GM12878 (cell line): Measurements from ENCODE around the gene S100A14.

Source experiments
- ATF3 ChIP-seq: IDR thresholded peaks from 2 replicates; pipeline ENCODE4 v1.6.1; 2011; ENCODE audit warnings: low read depth, mild to moderate bottlenecking, low read length, moderate library complexity, borderline replicate concordance; ENCODE audit errors: extremely low read depth
- BCL3 ChIP-seq: IDR thresholded peaks from 2 replicates; pipeline ENCODE4 v1.6.1; 2011; ENCODE audit warnings: borderline replicate concordance, low read depth, mild to moderate bottlenecking, moderate library complexity, low read length; ENCODE audit not compliant: insufficient read depth, poor library complexity, severe bottlenecking
- CEBPB ChIP-seq, 2 experiments: fragments of 150-350 bp in 1 of 2; IDR thresholded peaks; 2 replicates each; pipeline ENCODE4 v1.6.1; 2012 to 2014; ENCODE audit warnings: low read depth in 2 of 2, low read length in 2 of 2, borderline replicate concordance in 1 of 2, inconsistent platforms in 1 of 2
- EP300 ChIP-seq, 2 experiments: fragments of 150-350 bp in 1 of 2; IDR thresholded peaks; 2 replicates each; pipeline ENCODE4 v1.6.1; 2011 to 2012; ENCODE audit warnings: low read depth in 2 of 2, low read length in 2 of 2, borderline replicate concordance in 1 of 2, improper control_type of control experiment in 1 of 2, inconsistent platforms in 1 of 2; ENCODE audit not compliant: control insufficient read depth in 1 of 2
- ETV6 ChIP-seq, 2 experiments: fragments of 450-650 bp in 1 of 2; IDR thresholded peaks in 1 of 2; conservative IDR thresholded peaks in 1 of 2; 2 replicates each; pipeline ENCODE4 v1.6.1; 2014; ENCODE audit warnings: antibody characterized with exemption in 1 of 2, borderline replicate concordance in 1 of 2, low read depth in 1 of 2, mild to moderate bottlenecking in 1 of 2, moderate library complexity in 1 of 2
- EZH2 ChIP-seq: IDR thresholded peaks from 2 replicates; pipeline ENCODE4 v1.6.1; 2012; ENCODE audit warnings: low read depth, mild to moderate bottlenecking, control low read depth, inconsistent platforms, low read length, borderline replicate concordance; ENCODE audit not compliant: control insufficient read depth
- MAX ChIP-seq: IDR thresholded peaks from 2 replicates; pipeline ENCODE4 v1.6.1; 2012; ENCODE audit warnings: low read depth, low read length, improper control_type of control experiment
- NBN ChIP-seq: fragments of 450-650 bp; IDR thresholded peaks from 2 replicates; pipeline ENCODE4 v1.6.1; 2016
- RELA ChIP-seq: fragments of 450-650 bp; IDR thresholded peaks from 2 replicates; pipeline ENCODE4 v1.8.0; 2014; ENCODE audit warnings: borderline replicate concordance; ENCODE audit not compliant: partially characterized antibody
- YY1 ChIP-seq: IDR thresholded peaks from 2 replicates; pipeline ENCODE4 v1.6.1; 2011; ENCODE audit warnings: low read depth, mild to moderate bottlenecking, low read length

- TF ChIP-seq YY1 (no peak), CEBPB (IDR thresholded peaks at IDR 0.05; ENCODE audit: borderline replicate concordance in 1 of 2, low read depth in 2 of 2, low read length in 2 of 2) (no peak), BCL3 (no peak), EZH2 (no peak), MAX (no peak), ETV6 (conservative IDR thresholded peaks at IDR 0.05 in 1 of 2, IDR thresholded peaks at IDR 0.05 in 1 of 2; ENCODE audit: borderline replicate concordance in 1 of 2, low read depth in 1 of 2) (no peak), ATF3 (no peak), EP300 (IDR thresholded peaks at IDR 0.05; ENCODE audit: borderline replicate concordance in 1 of 2, control insufficient read depth in 1 of 2, low read depth in 2 of 2, low read length in 2 of 2) (no peak), RELA (no peak), NBN (no peak)
Measured at GRCh38 chr1:153623101-153623500, 7.0 kb upstream of the S100A14 start.
